Bone marrow (tissue), 2 donors: ENCODE data around the gene RETREG3.

Experiments
- DNase-seq, 2 donors: peaks; one replicate each; lab custom pipeline; 2025; lab: John Stamatoyannopoulos, UW

Gene RETREG3

DNA sequence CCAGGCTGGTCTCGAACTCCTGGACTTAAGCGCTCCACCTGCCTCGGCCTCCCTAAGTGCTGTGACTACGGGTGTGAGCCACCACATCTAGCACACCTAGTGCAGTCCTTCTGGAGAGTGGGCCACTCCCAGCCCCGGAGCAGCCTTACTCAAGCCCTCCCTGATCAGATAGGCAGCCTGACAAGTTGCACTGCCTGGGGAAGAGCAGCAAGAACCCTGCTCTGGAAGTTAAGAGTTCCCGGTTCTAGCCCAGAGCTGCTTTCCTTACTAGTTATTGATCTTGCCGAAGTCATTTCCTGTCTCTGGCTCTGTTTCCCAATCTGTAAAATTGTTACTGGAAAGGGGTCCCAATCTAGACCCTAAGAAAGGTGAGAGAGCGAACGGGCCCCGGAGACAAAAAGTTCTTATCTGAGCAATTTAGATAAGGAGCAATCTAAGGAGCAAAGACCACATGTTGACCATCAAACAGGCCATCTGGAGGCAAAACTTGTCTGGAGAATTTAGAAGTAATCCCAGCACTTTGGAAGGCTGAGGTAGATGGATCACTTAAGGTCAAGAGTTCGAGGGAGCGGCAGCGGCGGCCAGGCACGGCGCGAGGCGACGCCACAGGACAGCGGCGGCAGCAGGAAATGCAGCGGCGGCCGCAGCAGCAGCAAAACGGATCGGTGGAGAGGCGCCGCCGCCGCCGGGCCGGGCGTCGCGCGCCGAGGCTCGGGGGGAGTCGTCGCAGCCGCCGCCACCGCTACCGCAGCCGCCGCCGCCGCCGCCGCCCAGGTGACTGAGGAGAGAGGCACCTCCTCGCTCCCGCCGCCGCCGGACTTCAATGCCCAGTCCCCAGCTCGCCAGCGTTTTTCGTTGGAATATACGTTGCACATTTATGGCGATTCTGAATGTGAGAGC is 77.5 kb downstream of the RETREG3 start:
- peak; percentile 3 to 13 for DNase-seq

DNA sequence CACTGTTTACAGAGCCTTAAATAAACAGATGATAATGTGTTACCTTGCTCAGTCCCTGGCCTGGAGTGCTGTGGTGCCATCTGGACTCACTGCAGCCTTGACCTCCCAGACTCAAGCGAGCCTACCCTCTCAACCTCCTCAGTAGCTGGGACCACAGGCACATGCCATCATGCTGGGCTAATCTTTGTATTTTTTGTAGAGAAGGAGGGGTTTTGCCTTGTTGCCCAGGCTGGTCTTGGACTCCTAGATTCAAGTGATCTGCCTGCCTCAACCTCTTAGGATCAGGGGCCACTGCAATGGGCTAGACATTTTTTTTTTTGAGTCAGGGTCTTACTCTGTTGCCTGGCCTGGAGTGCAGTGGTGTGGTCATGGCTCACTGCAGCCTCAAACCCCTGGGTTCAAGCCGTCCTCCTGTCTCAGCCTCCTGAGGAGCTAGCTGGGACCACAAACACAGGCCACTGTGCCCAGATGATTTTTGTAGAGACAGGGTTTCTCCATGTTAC is 78.2 kb downstream of the RETREG3 start:
- DNase-seq: no peak
